Erythroblast (primary cell): Measurements from ENCODE around the gene KHDRBS2.

Source experiments
- GATA1 ChIP-seq: IDR thresholded peaks from 2 replicates; pipeline ENCODE4 v1.6.1; 2011; ENCODE audit warnings: low read depth, mild to moderate bottlenecking, control low read depth, low read length, moderate library complexity
- POLR2A ChIP-seq: IDR thresholded peaks from 2 replicates; pipeline ENCODE4 v1.6.1; 2011; ENCODE audit warnings: mild to moderate bottlenecking, low read length

GRCh38 chr6:62286470-62286843 is 432 bp upstream of the KHDRBS2 start:
- no peak for TF ChIP-seq POLR2A
- no peak for TF ChIP-seq GATA1
